ENCODE results near the gene ZNF335.

DNA sequence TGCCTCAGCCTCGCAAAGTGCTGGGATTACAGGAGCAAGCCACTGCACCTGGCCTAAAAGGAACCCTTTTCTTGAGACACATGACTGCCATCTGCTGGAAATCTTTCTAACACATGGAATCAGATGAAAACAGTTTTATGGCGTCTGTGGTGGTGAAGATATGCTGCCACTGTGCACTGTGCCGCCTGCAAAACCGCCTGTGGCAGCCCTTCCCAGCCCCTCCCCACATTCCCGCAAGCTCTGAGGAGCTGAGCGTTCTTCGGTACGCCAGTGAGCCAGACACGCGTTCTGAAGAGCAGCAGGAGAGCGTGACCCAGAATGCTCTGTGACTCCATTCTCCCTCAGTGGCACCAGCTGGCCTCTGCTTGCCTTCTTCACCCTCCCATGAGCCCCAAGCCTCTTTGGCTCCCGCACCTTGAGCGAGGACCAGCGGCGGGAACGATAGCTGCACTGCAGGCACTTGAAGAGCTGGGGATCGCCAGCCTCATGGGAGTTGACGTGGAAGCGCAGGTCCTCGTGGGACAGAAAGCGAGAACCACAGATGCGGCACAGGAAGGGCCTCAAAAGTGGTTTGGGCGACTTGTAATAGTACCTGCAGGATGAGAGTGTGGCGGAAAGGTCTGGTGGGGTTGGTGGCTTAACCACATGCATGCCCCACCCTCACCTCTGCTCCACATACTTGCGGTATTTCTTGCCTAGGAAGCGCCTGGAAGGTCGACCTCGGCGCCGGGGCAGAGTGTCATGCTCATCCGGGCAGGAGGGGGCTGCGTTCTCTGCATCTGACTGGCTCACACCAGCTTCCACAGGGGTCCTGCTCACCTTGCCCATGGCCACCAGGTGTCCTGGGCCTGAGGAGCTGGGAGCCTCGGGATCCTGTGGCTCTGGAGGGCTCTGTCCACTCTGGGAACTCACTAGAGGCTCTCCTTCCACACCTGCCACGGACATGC is 8.7 kb downstream of the ZNF335 start:
- TF ChIP-seq POLR2AphosphoS5 (IDR thresholded peaks at IDR 0.05; ENCODE audit: low read depth, low read length) (0 out of 2 replicates have a peak, but pooled peaks have one; percentile 21), SIN3A (IDR thresholded peaks at IDR 0.05; ENCODE audit: borderline replicate concordance, insufficient read depth, low read length) (no peak), TAF1 (IDR thresholded peaks at IDR 0.05; ENCODE audit: borderline replicate concordance, insufficient read depth, low read length) (no peak)
